GM19328 (cell line): ENCODE data around the gene KRT78.
"Not testable (repeated sequence)": the region's sequence is repeated elsewhere in the genome, so short reads cannot be mapped to it uniquely, and the experiment has no call there.

ENCODE experiments used
- ATAC-seq: cut with Tn5 transposase; IDR thresholded peaks from one replicate; pipeline ENCODE4 v1.9.1; 2021; ENCODE audit warnings: mild to moderate bottlenecking, moderate library complexity; ENCODE audit not compliant: unreplicated experiment

The KRT78 gene

GRCh38 chr12:52798671-52799504 lies 49.9 kb downstream of the KRT78 start:
- no peak for ATAC-seq

DNA sequence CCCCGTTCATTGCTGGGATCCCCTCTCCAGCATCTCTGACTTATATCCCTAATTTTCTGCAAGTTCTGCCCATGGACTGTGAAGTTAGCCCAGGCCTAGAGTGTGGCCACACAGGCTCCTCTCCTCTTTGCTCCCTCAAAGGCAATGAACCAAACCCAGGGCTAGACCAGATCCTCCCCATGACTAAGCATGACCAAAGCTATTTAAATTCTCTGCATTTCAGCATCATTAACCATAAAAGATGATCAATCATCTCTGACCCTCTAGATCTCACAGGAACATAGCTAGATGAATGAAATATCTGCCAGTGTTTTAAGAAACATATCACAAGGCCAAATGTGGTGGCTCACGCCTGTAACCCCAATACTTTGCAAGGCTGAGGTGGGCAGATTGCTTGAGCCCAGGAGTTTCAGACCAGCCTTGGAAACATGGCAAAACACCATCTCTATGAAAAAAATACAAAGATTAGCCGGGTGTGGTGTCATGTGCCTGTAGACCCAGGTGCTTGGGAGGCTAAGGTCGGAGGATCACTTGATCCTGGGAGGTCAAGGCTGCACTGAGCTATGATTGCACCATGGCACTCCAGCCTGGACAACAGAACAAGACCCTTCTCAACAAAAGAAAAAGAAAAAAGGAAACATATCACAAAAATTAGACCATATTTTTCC lies 50.7 kb downstream of the KRT78 start:
- no peak for ATAC-seq

DNA sequence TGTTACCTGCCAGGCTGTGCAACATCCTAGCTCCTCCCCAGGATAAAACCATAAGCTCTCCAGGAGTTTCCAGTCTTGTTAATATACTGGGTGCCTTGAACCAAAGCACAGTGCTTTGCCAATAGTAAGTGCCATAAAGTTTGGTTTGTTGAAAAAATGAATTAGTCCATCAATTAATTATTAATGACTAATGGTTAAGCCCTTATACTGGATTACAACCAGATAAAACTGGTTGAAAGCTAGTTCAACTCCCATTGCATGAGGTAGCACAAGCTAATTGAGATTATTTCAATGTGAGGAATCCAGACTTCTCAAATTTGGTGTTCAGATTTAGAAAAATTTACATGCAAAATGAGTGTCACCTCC lies 51.3 kb downstream of the KRT78 start:
- ATAC-seq = no peak

DNA sequence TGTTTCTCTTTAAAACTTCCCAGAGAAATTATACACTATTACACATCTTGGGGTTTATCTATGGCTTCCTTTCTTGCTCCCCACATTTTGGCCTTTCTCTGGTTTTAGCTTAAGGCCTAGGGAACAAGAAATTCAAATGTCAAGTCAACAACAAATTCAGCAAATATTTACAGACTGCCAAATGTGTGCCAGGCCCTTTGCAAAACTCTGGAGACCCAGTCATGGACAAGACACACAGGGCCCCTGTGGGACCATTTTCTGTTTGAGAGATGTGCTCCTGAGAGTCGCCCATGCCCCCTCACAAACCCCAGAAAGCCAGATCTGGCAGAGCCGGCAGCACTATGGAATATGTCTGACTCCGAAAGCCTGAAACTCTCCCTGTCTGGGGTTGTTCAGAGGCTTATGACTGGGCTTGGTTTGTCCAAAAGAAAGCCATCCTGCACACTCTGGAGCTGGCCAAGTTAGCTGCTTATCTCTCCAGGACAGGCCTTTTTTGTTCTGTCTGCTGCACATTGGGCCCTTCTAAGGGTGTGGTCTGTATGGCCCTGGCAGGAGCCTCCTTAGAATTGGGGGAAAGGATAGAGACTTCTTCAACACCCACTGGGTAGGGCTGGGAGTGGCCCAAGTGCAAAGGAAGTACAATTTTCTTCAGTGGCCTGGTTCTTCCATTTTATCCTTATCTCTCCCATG lies 51.8 kb downstream of the KRT78 start:
- ATAC-seq = no peak

GRCh38 chr12:52796429-52796794 lies 52.4 kb downstream of the KRT78 start:
- no peak for ATAC-seq

GRCh38 chr12:52795694-52796428 lies 52.9 kb downstream of the KRT78 start, which contains the start of gene KRT3:
KRT3 (minus strand) TSS chr12:52796117; CDS start chr12:52796042, 75 bp downstream.
- no peak for ATAC-seq

- ATAC-seq = not testable (repeated sequence)
Measured at GRCh38 chr12:52795332-52795674, 53.5 kb downstream of the KRT78 start.

DNA sequence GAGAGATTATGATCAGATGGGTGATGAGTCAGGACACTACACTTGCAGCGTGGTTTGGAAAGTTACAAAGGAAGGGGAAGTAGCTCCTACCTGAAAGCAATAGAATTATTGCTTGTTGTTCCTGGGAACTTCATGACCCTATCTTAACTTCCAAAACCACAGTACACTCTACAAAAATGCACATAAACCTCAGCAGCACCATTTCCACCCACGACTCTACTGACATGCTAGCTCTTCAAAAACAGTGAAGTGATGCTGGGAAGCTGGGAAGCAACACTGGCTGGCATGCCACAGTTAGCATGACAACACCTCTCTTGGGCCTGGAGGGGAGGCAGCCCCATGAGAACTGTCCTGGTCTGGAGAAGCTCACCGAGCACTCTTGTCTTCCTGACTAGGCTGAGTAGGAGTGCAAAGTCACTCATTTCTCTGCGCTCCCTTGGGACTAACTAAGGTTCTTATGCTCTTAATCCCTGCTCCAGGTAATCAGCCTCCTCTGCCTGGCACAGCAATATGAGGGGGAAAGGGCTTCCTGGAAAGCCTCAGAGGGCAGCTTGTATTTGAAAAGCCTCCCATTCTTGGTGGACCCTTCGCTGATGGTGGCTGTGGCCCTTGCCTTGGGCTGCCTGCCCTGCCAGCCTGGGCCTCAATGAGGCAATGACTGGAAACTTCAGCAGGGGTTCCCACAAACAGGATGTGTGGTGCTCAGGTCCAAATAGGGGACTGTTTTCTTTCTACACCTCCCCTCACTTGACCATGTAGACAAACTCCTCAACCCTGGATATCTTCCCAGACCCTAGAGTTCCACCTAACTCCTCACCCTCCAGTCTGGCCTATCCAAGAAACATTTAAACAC lies 54.1 kb downstream of the KRT78 start:
- no peak for ATAC-seq

GRCh38 chr12:52792185-52793029 lies 56.4 kb downstream of the KRT78 start:
- no peak for ATAC-seq

- no peak for ATAC-seq
Measured at GRCh38 chr12:52791271-52792184, 57.3 kb downstream of the KRT78 start.

- no peak for ATAC-seq
Measured at GRCh38 chr12:52790427-52791270, 58.1 kb downstream of the KRT78 start.

GRCh38 chr12:52789637-52790426 lies 59.0 kb downstream of the KRT78 start:
- no peak for ATAC-seq

- no peak for ATAC-seq
Measured at GRCh38 chr12:52788876-52789636, 59.7 kb downstream of the KRT78 start.

- no peak for ATAC-seq
Measured at GRCh38 chr12:52788192-52788875, 60.5 kb downstream of the KRT78 start.
